Endodermal cell (in vitro differentiated cells): ENCODE data around the gene GAS7. TPM values are rescaled to one million over a fixed set of nuclear protein-coding genes. Genes with fewer than 3 reads are reported as not detected.

Experiments used
- DNase-seq: peaks from one replicate; pipeline ENCODE4 v3.0.0-alpha.2; 2017
- H3K27ac ChIP-seq: 2 replicates; pipeline ENCODE4 v1.5.1; 2013; ENCODE audit warnings: mild to moderate bottlenecking, low read depth, low read length, moderate library complexity
- H3K27me3 ChIP-seq: 2 replicates; pipeline ENCODE4 v1.6.1; 2013; ENCODE audit warnings: mild to moderate bottlenecking, low read length, moderate library complexity; ENCODE audit not compliant: insufficient read depth, control insufficient read depth, poor library complexity, severe bottlenecking
- H3K36me3 ChIP-seq: 2 replicates; pipeline ENCODE4 v1.7.0; 2013; ENCODE audit warnings: mild to moderate bottlenecking, low read length, moderate library complexity; ENCODE audit not compliant: control insufficient read depth, insufficient read depth
- H3K4me1 ChIP-seq: one replicate; pipeline ENCODE4 v1.7.0; 2013; ENCODE audit warnings: low read length; ENCODE audit not compliant: control insufficient read depth, insufficient read depth
- H3K4me3 ChIP-seq: 2 replicates; pipeline ENCODE4 v1.5.1; 2013; ENCODE audit warnings: mild to moderate bottlenecking, low read length, moderate library complexity
- H3K9ac ChIP-seq: 2 replicates; pipeline ENCODE4 v1.6.1; 2013; ENCODE audit warnings: mild to moderate bottlenecking, low read length, moderate library complexity; ENCODE audit not compliant: poor library complexity, severe bottlenecking; ENCODE audit errors: extremely low read depth
- H3K9me3 ChIP-seq: 2 replicates; pipeline ENCODE4 v1.6.1; 2013; ENCODE audit warnings: mild to moderate bottlenecking, low read length, moderate library complexity; ENCODE audit not compliant: control insufficient read depth
- H3K27ac Mint-ChIP-seq: 2 replicates; pipeline ENCODE4 v1.8.0; 2020; ENCODE audit warnings: mixed read lengths
- H3K27me3 Mint-ChIP-seq: 2 replicates; pipeline ENCODE4 v1.8.0; 2021; ENCODE audit warnings: mild to moderate bottlenecking, mixed read lengths; ENCODE audit not compliant: insufficient read depth
- H3K36me3 Mint-ChIP-seq: 2 replicates; pipeline ENCODE4 v1.8.0; 2020; ENCODE audit warnings: low read depth, mixed read lengths
- H3K4me1 Mint-ChIP-seq: 2 replicates; pipeline ENCODE4 v1.8.0; 2020; ENCODE audit warnings: mixed read lengths
- H3K4me3 Mint-ChIP-seq: 2 replicates; pipeline ENCODE4 v1.8.0; 2020; ENCODE audit warnings: mild to moderate bottlenecking, moderate library complexity, mixed read lengths
- H3K9me3 Mint-ChIP-seq: 2 replicates; pipeline ENCODE4 v1.8.0; 2020; ENCODE audit warnings: mild to moderate bottlenecking, mixed read lengths
- WGBS, 2 experiments: methylation state at CpG; one replicate each; pipeline versions ENCODE4 v1.1.5 to v1.1.7; 2013; ENCODE audit warnings: missing lambda C conversion rate in 2 of 2, mixed read lengths in 1 of 2; ENCODE audit not compliant: insufficient coverage in 1 of 2, insufficient read length in 1 of 2; 5-methylcytosine and 5-hydroxymethylcytosine counted together
- long read RNA-seq, 4 experiments: library from polyadenylated mRNA in 2 of 4; library from RNA in 1 of 4; library from capped mRNA in 1 of 4; stranded (forward) in 3 of 4; unstranded in 1 of 4; transcript quantifications; one replicate each; pipeline ENCODE4 v2.0.0, GENCODE V29; 2020 to 2021; ENCODE audit warnings: inconsistent platforms in 1 of 4
- polyA plus RNA-seq, 2 experiments: library from polyadenylated mRNA; stranded (reverse); fragments of 50-300 nt; gene quantifications; one replicate each; pipeline ENCODE4 v1.2.3, GENCODE V29; 2013
- total RNA-seq, 2 donors: library from RNA; stranded (reverse); fragmentation: NEBNext Ultra II Directional in 1 of 2; extraction: Animal tissue kit (Norgen Biotek cat#: 25700) in 1 of 2; gene quantifications; 2 replicates in 1 of 2; 3 replicates in 1 of 2; pipeline ENCODE4 v1.2.1, GENCODE V29; 2021
- TF ChIP-seq, protein P1 (sequence below): fragments of 200-600 bp; sonication (generic); conservative IDR thresholded peaks from 2 replicates; pipeline ENCODE4 v1.5.0; 2021; ENCODE audit warnings: antibody characterized with exemption, mild to moderate bottlenecking

Gene GAS7
- 10 to 100 TPM in 1 of 2 donors, 1 to 10 TPM in 1; 8.6 to 14.7 TPM for total RNA-seq
- polyA plus RNA-seq (2013, experiment 1 of 2), result 7.1 TPM
- polyA plus RNA-seq (2013, experiment 2 of 2), result 7.9 TPM
- long read RNA-seq, experiment 1, partial matches to known transcripts, result 1 of 6 reads
- long read RNA-seq, experiment 1, other reads (novel, unspliced or antisense), result 5 of 6 reads
- long read RNA-seq, experiment 2, full-length matches to known transcripts, result 4 of 5 reads
- long read RNA-seq, experiment 2, partial matches to known transcripts, result 0 of 5 reads
- long read RNA-seq, experiment 2, other reads (novel, unspliced or antisense), result 1 of 5 reads
- long read RNA-seq, experiment 3, full-length matches to known transcripts, result 2 of 3 reads
- long read RNA-seq, experiment 3, partial matches to known transcripts, result 0 of 3 reads
- long read RNA-seq, experiment 3, other reads (novel, unspliced or antisense), result 1 of 3 reads
- long read RNA-seq, experiment 4, result 0 reads

DNA sequence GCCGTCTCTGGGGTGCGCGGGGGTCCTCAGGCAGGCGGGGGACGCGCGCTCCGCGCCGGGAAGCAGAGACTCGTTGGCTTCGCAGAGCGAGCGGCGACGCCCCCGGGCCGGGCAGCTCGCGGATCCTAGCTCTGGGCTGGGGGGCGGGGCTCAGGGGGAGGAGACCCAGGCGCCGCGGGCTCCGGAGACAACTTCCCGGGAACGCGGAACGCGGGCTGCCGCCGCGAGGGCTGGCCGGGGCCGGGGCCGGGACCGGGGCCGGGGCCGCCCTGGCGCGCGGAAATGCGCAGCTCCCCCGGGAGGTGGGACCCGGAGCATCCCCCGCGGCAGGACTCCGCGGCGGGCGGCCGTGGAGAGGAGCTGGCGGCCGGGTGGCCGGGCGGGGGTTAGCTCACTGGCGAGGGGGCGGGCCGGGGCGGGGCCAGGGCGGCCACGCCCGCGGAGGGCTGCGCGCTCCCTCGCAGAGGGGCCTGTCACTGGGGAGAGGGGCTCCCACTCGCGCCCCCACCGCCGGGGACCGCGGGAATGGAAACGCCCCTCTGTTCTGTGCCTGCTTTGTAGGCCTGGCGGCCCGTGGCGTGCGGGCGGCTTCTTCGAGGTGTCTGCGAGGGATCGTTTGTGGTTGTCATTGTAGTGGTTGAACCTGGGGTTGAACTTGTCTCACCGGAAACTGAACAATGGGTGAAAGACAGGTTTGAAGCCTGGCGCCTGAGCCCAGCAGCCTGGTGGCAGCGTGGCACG is at the start of gene GAS7:
GAS7 (minus strand) TSS at position 98 of the 741 bp plus-strand sequence.
- H3K27ac ChIP-seq, result no peak within 1 kb of the TSS
- Mint-ChIP-seq H3K27ac (no peak within 1 kb of the TSS), H3K4me3 (peak within 1 kb of the TSS; percentile 57), H3K4me1 (peaks cover 2% of the 10 kb centered on the region), H3K27me3 (peaks cover 56% of the 10 kb centered on the region), H3K9me3 (peaks cover 14% of the 10 kb centered on the region), H3K36me3 (peaks cover 6% of the 10 kb centered on the region)
- TF ChIP-seq, protein P1, sequence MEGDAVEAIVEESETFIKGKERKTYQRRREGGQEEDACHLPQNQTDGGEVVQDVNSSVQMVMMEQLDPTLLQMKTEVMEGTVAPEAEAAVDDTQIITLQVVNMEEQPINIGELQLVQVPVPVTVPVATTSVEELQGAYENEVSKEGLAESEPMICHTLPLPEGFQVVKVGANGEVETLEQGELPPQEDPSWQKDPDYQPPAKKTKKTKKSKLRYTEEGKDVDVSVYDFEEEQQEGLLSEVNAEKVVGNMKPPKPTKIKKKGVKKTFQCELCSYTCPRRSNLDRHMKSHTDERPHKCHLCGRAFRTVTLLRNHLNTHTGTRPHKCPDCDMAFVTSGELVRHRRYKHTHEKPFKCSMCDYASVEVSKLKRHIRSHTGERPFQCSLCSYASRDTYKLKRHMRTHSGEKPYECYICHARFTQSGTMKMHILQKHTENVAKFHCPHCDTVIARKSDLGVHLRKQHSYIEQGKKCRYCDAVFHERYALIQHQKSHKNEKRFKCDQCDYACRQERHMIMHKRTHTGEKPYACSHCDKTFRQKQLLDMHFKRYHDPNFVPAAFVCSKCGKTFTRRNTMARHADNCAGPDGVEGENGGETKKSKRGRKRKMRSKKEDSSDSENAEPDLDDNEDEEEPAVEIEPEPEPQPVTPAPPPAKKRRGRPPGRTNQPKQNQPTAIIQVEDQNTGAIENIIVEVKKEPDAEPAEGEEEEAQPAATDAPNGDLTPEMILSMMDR, result no peak
- peak within 1 kb of the TSS; percentile 79 for H3K4me3 ChIP-seq
- H3K27me3 ChIP-seq, result peaks cover 48% of the 10 kb centered on the region
- WGBS, 2 experiments, result 1 to 5% methylated on average over 4 to 86 of the region's 86 CpGs
- H3K9ac ChIP-seq, result peak within 1 kb of the TSS; percentile 15
- H3K36me3 ChIP-seq, result no peaks in the 10 kb centered on the region
- H3K9me3 ChIP-seq, result peaks cover 12% of the 10 kb centered on the region
- H3K4me1 ChIP-seq, result no peaks in the 10 kb centered on the region
- DNase-seq, result peak; percentile 96

DNA sequence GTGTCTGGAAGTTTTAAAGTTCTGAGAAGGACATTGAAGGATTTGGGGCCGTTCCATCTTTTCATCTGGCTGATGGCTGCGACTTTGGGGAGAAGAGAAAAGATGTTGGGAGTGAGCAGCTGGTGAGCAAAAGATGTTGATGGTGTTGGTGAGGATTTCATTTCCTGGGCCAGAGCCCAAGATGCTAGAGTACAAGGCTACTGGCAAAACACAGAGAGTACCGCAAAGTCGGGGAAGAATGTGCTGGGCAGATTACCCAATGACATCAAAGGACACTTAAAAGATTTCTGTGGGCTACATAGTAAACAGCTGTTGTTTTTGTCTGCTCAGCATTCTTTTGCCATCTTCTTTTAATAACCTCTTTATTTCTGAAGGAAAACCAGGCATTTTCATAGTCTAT is 49.4 kb upstream of the GAS7 start:
- H3K9me3 Mint-ChIP-seq, result no peaks in the 10 kb centered on the region
- no peak overlapping the region for H3K27ac Mint-ChIP-seq
- H3K4me1 Mint-ChIP-seq, result no peaks in the 10 kb centered on the region
- Histone ChIP-seq H3K9ac (no peak overlapping the region), H3K27ac (no peak overlapping the region), H3K9me3 (no peaks in the 10 kb centered on the region), H3K36me3 (no peaks in the 10 kb centered on the region), H3K4me3 (no peak overlapping the region), H3K27me3 (no peaks in the 10 kb centered on the region), H3K4me1 (no peaks in the 10 kb centered on the region)
- TF ChIP-seq, protein P1, result no peak
- H3K4me3 Mint-ChIP-seq, result no peak overlapping the region
- no peaks in the 10 kb centered on the region for H3K27me3 Mint-ChIP-seq
- DNase-seq, result no peak
- 76 to 83% methylated on average over 2 to 4 of the region's 4 CpGs for WGBS, 2 experiments
- no peaks in the 10 kb centered on the region for H3K36me3 Mint-ChIP-seq

DNA sequence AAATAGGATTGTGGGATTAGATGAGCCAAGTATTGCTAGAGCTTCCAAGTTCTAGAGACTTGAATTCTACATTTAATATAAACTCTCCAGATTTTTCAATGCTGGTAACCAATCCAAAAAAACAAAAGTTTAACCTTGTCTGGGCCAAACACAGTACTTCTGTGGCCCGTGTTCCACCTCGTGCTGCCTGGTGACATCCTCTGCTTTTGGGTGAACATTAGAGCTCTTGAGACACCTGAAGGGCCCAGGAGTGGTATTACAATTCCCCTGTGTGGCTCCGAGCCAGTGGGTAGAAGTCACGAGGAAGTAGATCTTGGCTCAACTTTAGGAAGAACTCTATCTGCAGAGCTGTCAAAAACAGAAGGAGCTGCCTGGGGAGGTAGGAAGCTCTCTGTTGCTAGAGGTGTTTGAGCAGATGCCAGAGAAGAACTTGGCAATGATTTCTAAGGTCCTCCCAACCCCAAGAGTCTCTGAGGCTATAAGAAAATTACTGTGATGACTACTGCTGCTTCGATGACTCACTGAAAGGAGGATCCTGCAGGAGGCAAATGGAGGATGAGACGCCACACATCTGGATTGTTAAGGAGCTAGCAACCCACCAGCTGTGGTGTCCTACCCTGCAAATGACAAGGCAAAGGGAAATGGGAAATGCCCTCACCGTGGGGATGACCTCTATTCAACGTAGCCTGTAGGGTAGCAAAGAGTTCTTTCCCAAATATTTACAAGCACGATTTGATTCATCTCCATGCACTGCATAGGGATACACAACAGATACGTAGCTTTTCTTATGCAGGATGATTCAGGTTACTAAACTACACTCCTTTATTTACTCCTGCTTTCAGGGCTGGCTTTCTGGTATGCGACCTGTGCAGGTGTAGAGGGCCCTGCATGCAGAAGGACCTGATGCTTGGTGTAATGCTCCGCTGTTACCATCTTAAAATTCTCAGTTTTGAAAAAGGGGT is 45.8 kb upstream of the GAS7 start:
- DNase-seq, result no peak
- WGBS, 2 experiments, result 81 to 87% methylated on average over 10 to 12 of the region's 12 CpGs
- Histone ChIP-seq H3K27ac (no peak overlapping the region), H3K9me3 (no peaks in the 10 kb centered on the region), H3K36me3 (no peaks in the 10 kb centered on the region), H3K4me3 (no peak overlapping the region), H3K9ac (no peak overlapping the region), H3K4me1 (no peaks in the 10 kb centered on the region), H3K27me3 (no peaks in the 10 kb centered on the region)
- H3K4me3 Mint-ChIP-seq, result no peak overlapping the region
- no peaks in the 10 kb centered on the region for H3K9me3 Mint-ChIP-seq
- H3K4me1 Mint-ChIP-seq, result no peaks in the 10 kb centered on the region
- TF ChIP-seq, protein P1, result no peak
- H3K36me3 Mint-ChIP-seq, result no peaks in the 10 kb centered on the region
- no peaks in the 10 kb centered on the region for H3K27me3 Mint-ChIP-seq
- H3K27ac Mint-ChIP-seq, result no peak overlapping the region
